K562 (cell line): ENCODE results near the gene GZMM. TPM values are rescaled to one million over a fixed set of nuclear protein-coding genes. Genes with fewer than 3 reads are reported as not detected.

ENCODE experiments used
- ATAC-seq: fragments of 200-7000 bp; cut with Tn5 transposase; 3 replicates; pipeline ENCODE4 v1.9.1; 2020; ENCODE audit warnings: moderate library complexity
- BruUV-seq: library from RNA; stranded (reverse); fragments of 400-500 nt; replicated peaks from 2 replicates; lab custom pipeline; 2021; lab: Mats Ljungman, UMichigan
- CTCF ChIA-PET: fragments of 300-600 bp; formaldehyde crosslinking; extraction: SDS; loops from one replicate; lab custom pipeline; 2021; ENCODE audit warnings: low intra/inter-chr PET ratio; lab: Yijun Ruan, JAX
- POLR2A ChIA-PET: fragments of 300-600, 350-650 bp; sonication (Branson Sonifier 250); formaldehyde crosslinking; extraction: SDS; loops from one replicate; lab custom pipeline; 2021; ENCODE audit warnings: antibody characterized with exemption, inconsistent platforms; lab: Yijun Ruan, JAX
- DNase-seq, 4 experiments: peaks; one replicate each; pipeline versions ENCODE4 v3.0.0 to v3.0.0-alpha.2; 2011 to 2018; ENCODE audit warnings: low spot score in 3 of 4, mixed read lengths in 3 of 4; ENCODE audit errors: extremely low read depth in 1 of 4
- FAIRE-seq: peaks from 2 replicates; lab custom pipeline; 2011; peaks lifted over from hg19 to GRCh38; lab: Jason Lieb, UNC
- H2AFZ ChIP-seq: 2 replicates; pipeline ENCODE4 v1.6.0; 2011; ENCODE audit warnings: low read depth, low read length, control low read depth, inconsistent platforms
- H3K27ac ChIP-seq: fragments of 200-600 bp; 3 replicates; pipeline ENCODE4 v1.8.0; 2011; ENCODE audit warnings: low read depth, mild to moderate bottlenecking, control low read depth, inconsistent platforms, low read length, moderate library complexity, mixed read lengths; ENCODE audit errors: extremely low read depth
- H3K27me3 ChIP-seq, 2 experiments: fragments of 300-600 bp in 1 of 2; 2 replicates in 1 of 2; 3 replicates in 1 of 2; pipeline versions ENCODE4 v1.6.0 to v1.8.0; 2011; ENCODE audit warnings: inconsistent platforms in 2 of 2, low read length in 2 of 2, mild to moderate bottlenecking in 1 of 2, mixed read lengths in 1 of 2, moderate library complexity in 1 of 2; ENCODE audit not compliant: control insufficient read depth in 2 of 2, insufficient read depth in 2 of 2
- H3K36me3 ChIP-seq: fragments of 300-600 bp; 3 replicates; pipeline ENCODE4 v1.8.0; 2011; ENCODE audit warnings: mild to moderate bottlenecking, low read length, inconsistent platforms; ENCODE audit not compliant: control insufficient read depth, insufficient read depth
- H3K4me1 ChIP-seq, 2 experiments: fragments of 200-600 bp in 1 of 2; replicated peaks in 1 of 2; 2 replicates in 1 of 2; 3 replicates in 1 of 2; pipeline versions ENCODE4 v1.5.1 to v1.8.0; 2011; ENCODE audit warnings: inconsistent platforms in 2 of 2, low read length in 2 of 2, mild to moderate bottlenecking in 1 of 2, mixed read lengths in 1 of 2, moderate library complexity in 1 of 2; ENCODE audit not compliant: control insufficient read depth in 2 of 2, insufficient read depth in 2 of 2
- H3K4me2 ChIP-seq: 2 replicates; pipeline ENCODE4 v1.6.1; 2011; ENCODE audit warnings: low read length, control low read depth, inconsistent platforms, mixed read lengths; ENCODE audit not compliant: insufficient read depth
- H3K4me3 ChIP-seq: fragments of 200-600 bp; sonication (generic), shearing (Covaris generic); 2 replicates; pipeline ENCODE4 v1.5.1; 2016; ENCODE audit warnings: control low read depth, inconsistent platforms
- H3K79me2 ChIP-seq: fragments of 200-600 bp; 3 replicates; pipeline ENCODE4 v1.8.0; 2011; ENCODE audit warnings: low read length, inconsistent platforms; ENCODE audit not compliant: control insufficient read depth, insufficient read depth
- H3K9ac ChIP-seq, 2 experiments: 2 replicates each; pipeline versions ENCODE4 v1.6.0 to v1.6.1; 2011; ENCODE audit warnings: low read depth in 2 of 2, low read length in 2 of 2, control low read depth in 1 of 2, inconsistent platforms in 1 of 2, mild to moderate bottlenecking in 1 of 2, mixed read lengths in 1 of 2; ENCODE audit not compliant: insufficient read depth in 1 of 2
- H3K9me1 ChIP-seq: one replicate; pipeline ENCODE4 v1.6.0; 2011; ENCODE audit warnings: inconsistent platforms, mild to moderate bottlenecking, low read length, moderate library complexity; ENCODE audit not compliant: control insufficient read depth, insufficient read depth
- H3K9me3 ChIP-seq: replicated peaks from 2 replicates; pipeline ENCODE4 v1.5.1; 2011; ENCODE audit warnings: low read depth, low read length, inconsistent platforms; ENCODE audit not compliant: control insufficient read depth, insufficient read depth
- H4K20me1 ChIP-seq: replicated peaks from 2 replicates; pipeline ENCODE4 v1.6.1; 2011; ENCODE audit warnings: low read length, inconsistent platforms, mixed read lengths; ENCODE audit not compliant: control insufficient read depth, insufficient read depth
- BCOR ChIP-seq: fragments of 450-650 bp; IDR thresholded peaks from 2 replicates; pipeline ENCODE4 v1.6.1; 2016
- FIP1L1 ChIP-seq: fragments of 200-400 bp; formaldehyde crosslinking; IDR thresholded peaks from 2 replicates; pipeline ENCODE4 v1.6.1; 2018; ENCODE audit warnings: mild to moderate bottlenecking, low read depth, low read length; ENCODE audit not compliant: poor library complexity, severe bottlenecking
- HDGF ChIP-seq: fragments of 450-650 bp; IDR thresholded peaks from 2 replicates; pipeline ENCODE4 v1.6.1; 2016
- HNRNPH1 ChIP-seq: fragments of 200-400 bp; formaldehyde crosslinking; optimal IDR thresholded peaks from 2 replicates; pipeline ENCODE3; 2017; ENCODE audit warnings: low read depth, mild to moderate bottlenecking, low read length, moderate library complexity
- KDM1A ChIP-seq, 2 experiments: fragments of 450-650 bp; IDR thresholded peaks; 2 replicates each; pipeline ENCODE4 v1.6.1; 2016; ENCODE audit warnings: mild to moderate bottlenecking in 2 of 2
- LEF1 ChIP-seq: fragments of 450-650 bp; IDR thresholded peaks from 2 replicates; pipeline ENCODE4 v1.6.1; 2016; ENCODE audit warnings: mild to moderate bottlenecking
- MAX ChIP-seq: sonication (generic); formaldehyde crosslinking; IDR thresholded peaks from 2 replicates; pipeline ENCODE4 v1.9.0; 2022; ENCODE audit warnings: mild to moderate bottlenecking, missing genetic modification reagents
- MYC ChIP-seq, 2 experiments: fragments of 250-450 bp in 1 of 2; sonication (Bioruptor Pico) in 1 of 2; IDR thresholded peaks; 2 replicates each; pipeline versions ENCODE4 v1.5.1 to v1.6.1; 2012 to 2021; ENCODE audit warnings: low read depth in 2 of 2, borderline replicate concordance in 1 of 2, improper control_type of control experiment in 1 of 2, low read length in 1 of 2, mild to moderate bottlenecking in 1 of 2, moderate library complexity in 1 of 2
- PKNOX1 ChIP-seq: fragments of 450-650 bp; IDR thresholded peaks from 2 replicates; pipeline ENCODE4 v1.6.1; 2016
- TFAM ChIP-seq: fragments of 250-450 bp; sonication (Bioruptor Pico); conservative IDR thresholded peaks from 2 replicates; pipeline ENCODE4 v1.5.0; 2021; ENCODE audit warnings: mild to moderate bottlenecking, moderate library complexity
- TFAP4 ChIP-seq: sonication (generic); formaldehyde crosslinking; IDR thresholded peaks from 2 replicates; pipeline ENCODE4 v1.8.0; 2022; ENCODE audit warnings: missing genetic modification reagents, mild to moderate bottlenecking, moderate library complexity, borderline replicate concordance
- ZBTB43 ChIP-seq: sonication (generic); formaldehyde crosslinking; IDR thresholded peaks from 2 replicates; pipeline ENCODE4 v1.8.0; 2023; ENCODE audit warnings: mild to moderate bottlenecking, missing genetic modification reagents
- ZFP30 ChIP-seq: fragments of 250-450 bp; sonication (Bioruptor Pico); IDR thresholded peaks from 2 replicates; pipeline ENCODE4 v1.8.0; 2022; ENCODE audit warnings: moderate library complexity, mild to moderate bottlenecking, inconsistent platforms, borderline replicate concordance
- ZNF436 ChIP-seq: fragments of 250-450, 450-650 bp; sonication (Bioruptor Pico); formaldehyde crosslinking; IDR thresholded peaks from 2 replicates; pipeline ENCODE4 v1.7.0; 2020; ENCODE audit warnings: mild to moderate bottlenecking
- ZNF695 ChIP-seq: fragments of 450-650 bp; formaldehyde crosslinking; IDR thresholded peaks from 2 replicates; pipeline ENCODE4 v1.4.0; 2020; ENCODE audit warnings: mild to moderate bottlenecking, moderate library complexity
- ZNF76 ChIP-seq: fragments of 250-450 bp; sonication (Bioruptor Pico); IDR thresholded peaks from 2 replicates; pipeline ENCODE4 v1.4.0; 2020; ENCODE audit warnings: mild to moderate bottlenecking, moderate library complexity, borderline replicate concordance
- WGBS: fragments of 100-300 bp; shearing (Covaris generic); methylation state at CpG from one replicate; pipeline ENCODE4 v1.1.6; 2016; ENCODE audit warnings: low coverage, mixed read lengths; ENCODE audit not compliant: insufficient coverage; ENCODE audit errors: missing lambda C conversion rate; 5-methylcytosine and 5-hydroxymethylcytosine counted together
- in situ Hi-C: fragments of 300-500 bp; cut with MboI; formaldehyde crosslinking; loops from 4 replicates; pipeline ENCODE4 v1.15.0; 2018; ENCODE audit warnings: inconsistent platforms, mixed read lengths
- intact Hi-C: fragments of 100-400 bp; cut with micrococcal nuclease; formaldehyde crosslinking; loops from 2 replicates; pipeline ENCODE4 v1.14.2; 2022
- polyA plus RNA-seq, 8 experiments: library from polyadenylated mRNA; depleted of rRNA in 4 of 8; stranded (reverse) in 5 of 8; unstranded in 3 of 8; fragments of >200 nt; fragmentation: Nextera tagmentation in 2 of 8; fragmentation: Illumina TruSeq in 1 of 8; extraction: Ambion mirVana in 2 of 8; extraction: Trizol in 1 of 8; gene quantifications; 2 replicates each; pipeline versions ENCODE4 v1.2.1 to v1.2.3, GENCODE V29; 2011 to 2014; ENCODE audit warnings: inconsistent platforms in 1 of 8, missing spikeins in 1 of 8
- total RNA-seq, 7 experiments: library from RNA; depleted of rRNA in 6 of 7; stranded (reverse); fragments of >200 nt in 6 of 7; fragmentation: Illumina TruSeq in 2 of 7; extraction: Trizol in 2 of 7; gene quantifications; 2 replicates each; pipeline versions ENCODE4 v1.2.1 to v1.2.3, GENCODE V29; 2011 to 2021; ENCODE audit warnings: low replicate concordance in 1 of 7

Gene GZMM
- total and polyA plus RNA-seq, 9 of the 15 experiments (the other 6 are each of a cell fraction or from before 2014, with no cell fraction given), result 0.08 to 2.6 (median 0.70) TPM; not detected in 2

- TF ChIP-seq MYC (IDR thresholded peaks at IDR 0.05; ENCODE audit: low read depth, low read length), result no peak
- no peak for TF ChIP-seq MYC (CRISPR knock-in tag; IDR thresholded peaks at IDR 0.05; ENCODE audit: borderline replicate concordance, low read depth)
- no peak for TF ChIP-seq LEF1
- TF ChIP-seq ZNF76 (CRISPR knock-in tag), result no peak
- TF ChIP-seq PKNOX1, result no peak
- TF ChIP-seq HDGF, result no peak
- TF ChIP-seq, all 486 proteins: peak for 0
These were observed 3.3 kb downstream of the GZMM start (continued) for GRCh38 chr19:547117-547516.

GRCh38 chr19:547836-548720 lies 4.2 kb downstream of the GZMM start:
- no peak for FAIRE-seq
- WGBS, result 66% methylated on average over 17 of the region's 26 CpGs
- POLR2A ChIA-PET, result no interaction called here
- no peak for TF ChIP-seq TFAP4 (CRISPR knock-in tag)
- TF ChIP-seq HNRNPH1, result no peak
- no peak for TF ChIP-seq FIP1L1
- 0 out of 2 replicates have a peak, but pooled peaks have one; percentile 34 for TF ChIP-seq MAX (CRISPR knock-in tag)
- no peak for TF ChIP-seq ZFP30 (CRISPR knock-in tag)
- TF ChIP-seq ZBTB43 (CRISPR knock-in tag), result no peak
- TF ChIP-seq BCOR, result peak; percentile 73
- TF ChIP-seq KDM1A (IDR thresholded peaks at IDR 0.05), result peak; percentile 40 to 67; a peak in 3 of 4 replicates
- peak; percentile 78; the same call in 1 of the 2 replicates for TF ChIP-seq ZNF436
- TF ChIP-seq TFAM (CRISPR knock-in tag), result no peak
- no peak for TF ChIP-seq ZNF695 (CRISPR knock-in tag)

More at GRCh38 chr19:547836-548720, 4.2 kb downstream of the GZMM start:
- no TSS peak for BruUV-seq
- intact Hi-C loops, result no loop called here
- DNase-seq (peak in 2 of 4 experiments; percentile 8 to 9), ATAC-seq (no peak)
- Histone ChIP-seq H3K27ac (no peak overlapping the region), H3K36me3 (no peaks in the 10 kb centered on the region), H3K9ac (peak overlapping the region in 1 of 2 experiments; percentile 26; a peak in 1 of 4 replicates), H3K4me3 (no peak overlapping the region), H2AFZ (no peak overlapping the region), H3K9me1 (no peaks in the 10 kb centered on the region), H3K27me3 (no peaks in the 10 kb centered on the region), H3K4me2 (no peak overlapping the region), H4K20me1 (no peaks in the 10 kb centered on the region), H3K9me3 (no peaks in the 10 kb centered on the region), H3K79me2 (no peaks in the 10 kb centered on the region), H3K4me1 (peaks cover 15 to 68% of the 10 kb centered on the region in 2 experiments)
- CTCF ChIA-PET, result no interaction called here
- in situ Hi-C loops, result no loop called here
